AG09319 (cell line): ENCODE data around the gene NYAP1.
"Not testable (repeated sequence)": the region's sequence is repeated elsewhere in the genome, so short reads cannot be mapped to it uniquely, and the experiment has no call there.

Source experiments
- DNase-seq: peaks from one replicate; pipeline ENCODE4 v3.0.0-alpha.2; 2010; ENCODE audit warnings: low read depth; ENCODE audit errors: extremely low read depth
- CTCF ChIP-seq: IDR thresholded peaks from 2 replicates; pipeline ENCODE4 v1.5.1; 2011; ENCODE audit warnings: low read depth, mild to moderate bottlenecking, inconsistent platforms, low read length, moderate library complexity

Gene NYAP1

DNA sequence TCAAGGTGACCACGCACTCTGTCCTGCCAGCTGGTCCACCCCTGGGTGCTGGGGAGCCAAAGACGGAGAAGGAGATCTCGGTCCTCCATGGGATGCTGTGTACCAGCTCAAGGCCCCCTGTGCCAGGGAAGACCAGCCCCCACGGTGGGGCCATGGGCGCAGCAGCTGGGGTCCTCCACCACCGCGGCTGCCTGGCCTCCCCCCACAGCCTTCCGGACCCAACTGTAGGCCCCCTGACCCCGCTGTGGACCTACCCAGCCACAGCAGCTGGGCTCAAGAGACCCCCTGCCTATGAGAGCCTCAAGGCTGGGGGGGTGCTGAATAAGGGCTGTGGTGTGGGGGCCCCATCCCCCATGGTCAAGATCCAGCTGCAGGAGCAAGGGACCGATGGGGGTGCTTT is 5.4 kb downstream of the NYAP1 start:
- TF ChIP-seq CTCF: no peak
- DNase-seq: no peak

DNA sequence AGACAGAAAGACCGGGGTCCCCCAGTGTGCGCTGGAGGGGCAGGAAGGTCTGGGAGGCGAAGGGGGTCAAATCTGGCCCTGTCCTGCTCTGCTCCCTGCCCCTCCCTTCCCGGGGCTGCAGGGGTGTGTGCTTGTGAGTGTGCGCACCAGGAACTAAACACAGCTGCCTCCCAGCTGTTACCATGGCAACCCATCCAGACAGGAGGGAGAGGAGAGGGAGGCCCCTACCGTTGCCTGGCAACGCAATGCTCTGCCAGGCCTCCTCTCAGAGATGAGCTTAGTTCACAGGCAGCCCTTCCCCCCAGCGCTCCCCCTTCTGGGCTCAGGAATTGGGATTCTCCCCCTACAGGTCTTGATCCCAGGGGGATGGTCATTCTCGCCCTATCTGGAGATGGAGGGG is 6.1 kb downstream of the NYAP1 start:
- no peak for TF ChIP-seq CTCF
- peak; percentile 77 for DNase-seq

DNA sequence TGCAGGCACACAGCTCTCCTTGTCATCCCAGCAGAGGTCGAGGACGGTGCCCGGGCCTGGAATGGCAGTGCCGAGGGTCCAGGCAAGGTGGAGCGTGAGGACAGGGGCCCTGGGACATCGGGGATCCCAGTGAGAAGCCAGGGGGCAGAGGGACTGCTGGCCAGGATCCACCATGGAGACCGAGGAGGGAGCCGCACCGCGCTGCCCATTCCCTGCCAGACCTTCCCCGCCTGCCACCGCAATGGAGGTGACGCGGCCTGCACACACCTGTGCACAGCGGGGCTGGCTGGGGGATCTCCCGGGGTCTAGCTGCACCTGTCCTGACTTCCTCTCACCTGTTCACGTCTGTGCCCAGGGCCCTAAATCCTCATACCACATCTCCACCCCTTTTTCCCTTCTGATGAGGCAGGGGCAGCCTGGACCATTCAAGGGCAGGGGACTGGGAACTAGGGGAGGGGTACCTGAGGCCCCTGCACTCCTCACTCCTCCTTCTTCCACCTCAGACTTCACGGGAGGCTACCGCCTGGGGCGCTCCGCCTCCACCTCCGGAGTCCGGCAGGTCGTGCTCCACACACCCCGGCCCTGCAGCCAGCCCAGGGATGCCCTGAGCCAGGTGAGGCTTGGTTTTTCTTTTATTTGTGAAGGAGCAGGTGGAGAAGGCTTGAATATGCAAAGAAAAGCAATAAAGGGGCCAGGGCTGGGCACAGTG is 6.9 kb downstream of the NYAP1 start:
- no peak for TF ChIP-seq CTCF
- DNase-seq: no peak

GRCh38 chr7:100491192-100491578 is 7.5 kb downstream of the NYAP1 start:
- TF ChIP-seq CTCF: no peak
- DNase-seq: no peak

GRCh38 chr7:100492738-100493475 is 9.2 kb downstream of the NYAP1 start:
- TF ChIP-seq CTCF: no peak
- no peak for DNase-seq

DNA sequence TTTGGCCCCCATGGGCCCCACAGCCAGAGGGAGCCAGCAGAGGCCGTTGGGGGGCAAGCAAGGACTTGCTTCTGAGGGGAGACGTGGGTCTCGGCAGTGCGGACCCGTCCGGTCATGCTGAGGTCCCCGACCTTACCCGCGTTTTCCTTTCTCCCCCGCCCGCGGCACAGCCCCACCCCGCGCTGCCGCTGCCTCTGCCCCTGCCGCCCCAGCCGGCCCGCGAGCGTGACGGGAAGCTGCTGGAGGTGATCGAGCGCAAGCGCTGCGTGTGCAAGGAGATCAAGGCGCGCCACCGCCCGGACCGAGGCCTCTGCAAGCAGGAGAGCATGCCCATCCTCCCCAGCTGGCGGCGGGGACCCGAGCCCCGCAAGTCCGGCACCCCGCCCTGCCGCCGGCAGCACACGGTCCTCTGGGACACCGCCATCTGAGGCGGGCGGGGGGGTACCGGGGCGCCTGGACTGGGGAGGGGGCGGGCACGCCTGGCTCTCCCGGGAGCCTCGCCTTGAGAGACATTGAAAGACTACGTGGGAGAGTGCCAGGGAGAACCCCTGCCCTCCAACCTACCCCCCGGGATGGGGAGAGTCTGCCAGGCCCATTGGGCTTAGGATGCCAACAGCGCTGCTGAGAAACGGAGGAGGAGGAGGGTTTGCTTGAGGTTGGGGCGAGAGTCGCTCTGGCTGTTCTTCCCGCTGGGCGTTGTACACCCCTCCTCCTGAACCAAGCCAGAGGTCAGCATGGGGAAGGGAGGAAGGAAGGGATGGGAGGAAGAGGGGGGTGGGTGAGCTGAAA is 9.9 kb downstream of the NYAP1 start:
- DNase-seq: no peak
- no peak for TF ChIP-seq CTCF

GRCh38 chr7:100496509-100496908 is 12.8 kb downstream of the NYAP1 start:
- TF ChIP-seq CTCF: no peak
- DNase-seq: no peak

- not testable (repeated sequence) for DNase-seq
Measured at GRCh38 chr7:100500743-100501142, 17.0 kb downstream of the NYAP1 start.

DNA sequence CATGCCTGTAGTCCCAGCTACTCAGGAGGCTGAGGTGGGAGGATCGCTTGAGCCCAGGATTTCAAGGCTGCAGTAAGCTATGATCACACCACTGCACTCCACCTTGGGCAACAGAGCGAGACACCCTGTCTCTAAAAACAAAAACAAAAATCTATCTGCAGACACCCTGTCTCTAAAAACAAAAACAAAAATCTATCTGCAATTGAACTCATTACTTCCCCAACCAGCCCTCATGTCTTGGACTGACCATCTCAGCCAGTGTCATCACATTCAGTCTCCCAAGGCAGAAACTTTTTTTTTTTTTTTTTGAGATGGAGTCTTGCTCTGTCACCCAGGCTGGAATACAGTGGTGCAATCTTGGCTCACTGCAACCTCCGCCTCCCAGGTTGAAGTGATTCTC is 20.3 kb downstream of the NYAP1 start:
- DNase-seq: not testable (repeated sequence)
